Sigmoid colon (tissue), 4 donors: ENCODE measurements around the gene SPPL2B.
A peak's percentile ranks its signal among the peaks of the same experiment; 100 is the strongest.

Experiments used
- CTCF ChIP-seq, 4 experiments: fragments of 450-650 bp in 3 of 4; fragments of 200-600 bp in 1 of 4; IDR thresholded peaks; one replicate each; pipeline ENCODE4 v1.5.1; 2016 to 2019; ENCODE audit warnings: antibody characterized with exemption in 4 of 4, mild to moderate bottlenecking in 3 of 4, moderate library complexity in 2 of 4
- EP300 ChIP-seq, 4 donors: sonication (generic); formaldehyde crosslinking; IDR thresholded peaks; one replicate each; pipeline ENCODE4 v1.6.1; 2017; ENCODE audit warnings: antibody characterized with exemption in 4 of 4
- POLR2A ChIP-seq, 2 donors: fragments of 450-650 bp; IDR thresholded peaks; one replicate each; pipeline ENCODE4 v1.6.1; 2016; ENCODE audit warnings: antibody characterized with exemption in 2 of 2, mild to moderate bottlenecking in 2 of 2, moderate library complexity in 2 of 2
- POLR2AphosphoS5 ChIP-seq, 4 donors: sonication (generic); formaldehyde crosslinking; IDR thresholded peaks; one replicate each; pipeline ENCODE4 v1.6.1; 2017; ENCODE audit warnings: antibody characterized with exemption in 4 of 4

GRCh38 chr19:2294687-2295335 is 33.7 kb upstream of the SPPL2B start:
- TF ChIP-seq CTCF (IDR thresholded peaks at IDR 0.05) (no peak), EP300 (IDR thresholded peaks at IDR 0.05) (peak in 3 of 4 donors; percentile 40 to 84 (median 68)), POLR2A (IDR thresholded peaks at IDR 0.05) (no peak), POLR2AphosphoS5 (IDR thresholded peaks at IDR 0.05) (peak; percentile 72 to 90 (median 80))
